Epidermal melanocyte (primary cell): ENCODE data around the gene ATP6V1G3.
"Not testable (repeated sequence)": the region's sequence is repeated elsewhere in the genome, so short reads cannot be mapped to it uniquely, and the experiment has no call there.

Experiments used
- DNase-seq: peaks from one replicate; pipeline ENCODE4 v3.0.0; 2011; ENCODE audit warnings: low spot score; ENCODE audit not compliant: insufficient read length

The ATP6V1G3 gene

GRCh38 chr1:198543670-198544260 lies 3.3 kb upstream of the ATP6V1G3 start:
- no peak for DNase-seq

GRCh38 chr1:198542632-198543031 lies 2.2 kb upstream of the ATP6V1G3 start:
- DNase-seq = no peak

- DNase-seq = no peak
Measured at GRCh38 chr1:198541737-198542136, 1.3 kb upstream of the ATP6V1G3 start.

GRCh38 chr1:198538579-198539364 lies 1.7 kb downstream of the ATP6V1G3 start:
- no peak for DNase-seq

- DNase-seq = no peak
Measured at GRCh38 chr1:198535631-198536030, 4.8 kb downstream of the ATP6V1G3 start.

- DNase-seq = no peak
Measured at GRCh38 chr1:198534548-198535418, 5.7 kb downstream of the ATP6V1G3 start.

- no peak for DNase-seq
Measured at GRCh38 chr1:198531891-198532290, 8.6 kb downstream of the ATP6V1G3 start.

GRCh38 chr1:198530953-198531352 lies 9.5 kb downstream of the ATP6V1G3 start:
- DNase-seq = no peak

GRCh38 chr1:198529414-198529813 lies 11.1 kb downstream of the ATP6V1G3 start:
- DNase-seq = no peak

GRCh38 chr1:198528364-198528763 lies 12.1 kb downstream of the ATP6V1G3 start:
- DNase-seq = no peak

- DNase-seq = no peak
Measured at GRCh38 chr1:198524556-198524955, 15.9 kb downstream of the ATP6V1G3 start.

GRCh38 chr1:198524127-198524526 lies 16.4 kb downstream of the ATP6V1G3 start:
- DNase-seq = not testable (repeated sequence)

GRCh38 chr1:198523182-198523950 lies 17.1 kb downstream of the ATP6V1G3 start:
- DNase-seq = no peak

GRCh38 chr1:198520524-198521254 lies 19.8 kb downstream of the ATP6V1G3 start:
- DNase-seq = no peak

- DNase-seq = no peak
Measured at GRCh38 chr1:198519639-198520501, 20.6 kb downstream of the ATP6V1G3 start.

GRCh38 chr1:198517623-198518199 lies 22.8 kb downstream of the ATP6V1G3 start:
- no peak for DNase-seq

GRCh38 chr1:198500096-198500495 lies 40.4 kb downstream of the ATP6V1G3 start:
- DNase-seq = no peak

GRCh38 chr1:198499588-198499987 lies 40.9 kb downstream of the ATP6V1G3 start:
- no peak for DNase-seq

GRCh38 chr1:198498881-198499280 lies 41.6 kb downstream of the ATP6V1G3 start:
- DNase-seq = no peak

GRCh38 chr1:198498103-198498385 lies 42.4 kb downstream of the ATP6V1G3 start:
- DNase-seq = no peak
